Fibroblast of skin of left quadriceps (primary cell): Measurements from ENCODE around the gene MAPK12.
A peak's percentile ranks its signal among the peaks of the same experiment; 100 is the strongest.

Experiments
- DNase-seq, 2 experiments: peaks; one replicate each; pipeline ENCODE4 v3.0.0-alpha.2; 2013; ENCODE audit warnings: low read depth in 2 of 2

Gene MAPK12

DNA sequence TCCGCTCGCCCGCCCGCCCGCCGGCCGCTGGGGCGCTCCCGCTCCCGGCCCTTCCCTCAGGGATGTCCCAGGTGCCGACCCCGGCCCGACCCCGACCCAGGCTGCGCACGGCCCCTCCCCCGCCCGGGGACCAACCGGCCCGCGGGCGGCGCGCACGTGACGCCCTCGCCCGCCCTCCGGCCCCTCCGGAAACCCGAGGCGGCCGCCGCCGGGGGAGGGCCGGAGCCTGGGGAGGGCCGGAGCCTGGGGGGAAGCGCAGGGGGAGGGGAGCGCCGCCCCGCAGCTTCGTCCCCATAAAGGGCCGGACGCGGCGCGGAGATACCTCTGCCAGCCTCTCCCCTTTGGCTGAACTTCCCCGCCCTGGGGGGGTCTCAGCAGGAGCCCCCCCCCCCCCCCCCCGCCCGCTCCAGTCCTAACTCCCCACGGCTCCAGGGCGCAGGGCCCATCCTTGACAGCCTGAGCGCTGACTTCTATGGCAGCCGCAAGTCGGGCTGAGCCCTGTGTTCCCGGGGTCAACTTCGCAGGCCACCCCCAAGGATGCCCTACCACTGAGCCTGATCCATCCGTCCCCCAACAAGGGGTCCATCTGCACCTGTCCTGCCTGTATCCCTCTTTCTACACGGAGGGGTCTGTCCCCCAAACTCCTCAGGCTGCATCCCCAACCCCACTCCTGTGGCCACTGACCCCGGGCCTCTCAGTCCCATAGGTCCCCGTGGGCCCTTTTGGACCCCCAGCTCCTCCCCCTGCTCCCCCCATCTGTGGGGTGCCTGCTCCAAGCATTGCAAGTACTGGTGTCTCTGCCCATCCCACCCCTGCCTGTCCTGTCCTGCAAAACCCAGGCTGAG is at the start of gene MAPK12:
Gene MAPK12 (minus strand): TSS at position 69 of the 845 bp plus-strand sequence. CDS start 174 bp downstream, outside the sequence.
- no peak for DNase-seq

DNA sequence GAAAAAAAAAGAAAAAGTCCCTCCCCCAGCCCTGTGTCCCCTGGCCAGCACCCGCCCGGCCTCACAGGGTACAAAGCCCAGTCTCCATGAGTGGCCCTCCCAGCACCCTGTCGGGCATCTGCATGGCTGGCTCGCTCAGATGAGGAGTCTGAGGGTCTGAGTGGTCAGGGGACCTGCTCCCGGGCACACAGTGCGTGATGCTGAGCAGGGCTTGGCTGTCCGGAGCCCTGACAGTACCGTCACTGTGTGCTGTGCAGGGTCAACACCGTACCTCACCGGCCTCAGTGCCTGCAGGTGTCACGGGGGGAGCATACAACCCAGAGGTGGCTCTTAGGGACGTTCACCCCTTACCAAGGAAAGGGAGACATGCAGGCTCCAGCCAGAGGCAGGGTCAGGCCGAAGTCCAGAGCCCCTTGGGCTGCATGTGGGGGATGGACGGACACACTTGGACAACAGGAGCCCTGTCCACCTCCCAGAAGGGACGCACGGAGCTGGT is 49.5 kb upstream of the MAPK12 start:
- DNase-seq = no peak

DNA sequence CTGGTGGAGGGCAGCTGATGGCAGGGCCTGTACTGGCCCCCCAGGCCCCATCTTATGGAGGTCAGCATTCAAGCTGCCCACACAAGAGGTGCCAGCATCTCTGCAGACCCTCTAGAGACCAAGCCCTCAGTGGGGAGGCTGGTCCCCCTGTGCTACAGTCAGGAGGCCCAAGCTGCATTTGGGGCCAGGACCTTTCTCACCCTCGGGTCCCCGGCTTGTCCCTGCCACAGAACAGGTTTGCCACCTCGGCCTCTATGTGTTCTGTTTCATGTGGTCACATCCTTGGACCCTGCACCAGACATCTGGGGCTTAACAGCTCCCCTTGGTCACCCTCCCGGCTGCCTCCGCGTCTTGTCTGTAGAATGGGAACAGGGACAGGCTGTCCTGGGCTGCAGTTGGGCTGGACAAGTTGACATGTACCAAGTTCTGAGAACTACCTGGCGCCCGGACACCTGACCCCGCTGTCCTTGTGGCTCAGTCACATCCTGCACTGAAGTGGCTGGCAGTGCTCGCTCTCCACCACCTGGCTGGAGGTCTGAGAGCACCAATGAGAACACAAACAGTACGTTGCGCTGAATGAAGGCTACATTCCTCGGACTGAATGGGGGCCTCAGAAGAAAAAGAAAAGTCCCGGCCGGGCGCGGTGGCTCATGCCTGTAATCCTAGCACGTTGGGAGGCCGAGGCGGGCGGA is 48.7 kb upstream of the MAPK12 start:
- no peak for DNase-seq

DNA sequence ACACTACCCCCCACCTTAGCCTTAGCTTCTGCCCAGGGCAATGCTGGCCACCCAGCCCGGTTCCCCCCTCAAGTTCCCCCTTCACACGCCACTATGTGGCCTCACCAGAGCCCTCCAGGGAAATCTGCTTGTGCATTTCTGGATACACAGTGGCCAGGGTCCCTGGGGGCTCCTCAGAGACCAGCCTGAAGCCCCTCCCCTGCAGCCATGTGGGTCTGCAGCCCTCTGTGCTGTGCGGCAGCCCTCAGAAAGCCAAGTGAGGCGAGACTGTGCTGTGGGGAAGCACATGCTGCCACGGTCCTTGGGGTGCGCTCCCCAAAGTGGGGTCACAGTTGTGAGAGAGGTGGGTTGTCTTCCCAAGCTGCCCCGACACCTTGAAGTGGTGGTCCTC is 48.1 kb upstream of the MAPK12 start:
- DNase-seq = no peak

DNA sequence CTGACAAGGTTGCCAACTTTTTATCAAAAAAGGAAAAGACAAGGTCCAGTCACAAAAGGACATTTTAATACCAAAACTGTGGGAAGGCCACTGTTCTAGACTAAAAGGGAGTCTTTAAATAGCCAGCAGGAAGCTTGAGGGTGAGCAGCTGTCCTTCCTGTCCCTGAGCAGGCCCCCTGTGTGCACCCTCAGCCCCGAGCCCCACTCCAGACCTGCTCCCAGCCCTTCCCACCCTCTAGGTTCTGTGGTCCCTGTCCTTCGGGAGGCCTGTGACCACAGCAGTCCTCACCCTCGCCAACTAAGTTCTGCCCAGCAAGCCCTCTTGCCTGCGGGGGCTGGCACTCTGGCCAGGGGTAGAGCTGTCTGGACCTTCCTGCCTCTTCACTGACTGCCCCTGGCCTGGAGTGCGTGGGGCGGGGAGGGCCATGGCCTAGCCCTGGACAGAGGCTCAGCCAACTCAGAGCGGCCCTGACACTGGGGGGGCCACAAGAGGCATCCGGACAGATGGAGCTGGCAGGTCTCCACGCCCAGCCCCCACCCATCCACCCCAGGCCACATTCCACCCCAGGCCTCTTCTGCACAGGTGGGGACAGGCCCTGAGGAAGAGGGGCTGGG is 47.6 kb upstream of the MAPK12 start:
- DNase-seq = no peak

DNA sequence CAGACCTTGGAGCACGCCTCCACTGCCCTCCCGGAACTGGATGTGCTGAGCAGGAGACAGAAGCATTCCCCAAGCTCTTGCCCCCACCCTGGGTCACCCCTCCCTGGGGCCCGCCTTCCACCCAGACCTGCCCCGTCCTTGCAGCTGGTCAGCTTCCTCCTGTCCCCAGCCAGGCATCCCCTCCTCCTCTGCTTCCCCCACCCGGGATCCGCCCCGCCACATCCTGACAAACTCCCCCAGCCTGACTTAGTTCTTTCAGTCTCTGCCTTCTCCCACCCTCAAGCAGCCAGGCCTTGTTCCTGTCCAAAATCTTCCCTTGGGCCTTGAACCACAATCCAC is 47.1 kb upstream of the MAPK12 start:
- no peak for DNase-seq

DNA sequence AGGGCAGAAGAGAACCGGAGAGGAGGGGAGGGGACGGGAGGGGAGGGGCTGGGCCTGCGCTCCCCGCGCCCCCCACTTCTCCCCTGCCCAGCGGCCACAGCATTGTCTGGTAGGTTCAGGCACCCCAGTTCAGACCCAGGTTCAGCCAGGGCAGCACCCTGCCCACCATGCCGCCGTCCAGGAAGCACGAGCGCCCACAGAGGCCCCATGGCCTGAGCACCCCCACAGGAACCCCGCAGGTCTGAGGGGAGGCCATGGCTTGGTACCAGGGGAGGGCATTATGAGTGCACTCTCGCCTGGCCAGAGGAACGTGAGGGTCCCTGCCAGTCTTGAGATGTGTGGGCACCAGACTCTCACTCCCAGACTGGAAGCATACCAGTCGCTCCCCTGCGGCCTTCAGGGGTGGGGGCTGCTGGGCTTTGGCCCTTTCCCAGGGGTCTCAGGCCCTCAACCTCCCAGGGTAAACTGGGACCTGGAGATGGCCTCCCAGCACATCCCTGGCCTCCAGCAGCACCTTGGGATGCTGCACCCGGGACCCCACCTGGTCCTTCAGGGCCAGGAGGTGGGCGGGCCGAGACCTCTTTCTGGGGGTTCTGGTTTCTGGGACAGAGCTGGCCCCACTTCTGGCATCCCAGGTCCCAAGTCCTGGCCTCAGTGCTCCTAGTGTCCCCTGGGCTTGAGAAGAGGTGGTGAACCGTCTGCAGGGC is 46.6 kb upstream of the MAPK12 start:
- DNase-seq = no peak

DNA sequence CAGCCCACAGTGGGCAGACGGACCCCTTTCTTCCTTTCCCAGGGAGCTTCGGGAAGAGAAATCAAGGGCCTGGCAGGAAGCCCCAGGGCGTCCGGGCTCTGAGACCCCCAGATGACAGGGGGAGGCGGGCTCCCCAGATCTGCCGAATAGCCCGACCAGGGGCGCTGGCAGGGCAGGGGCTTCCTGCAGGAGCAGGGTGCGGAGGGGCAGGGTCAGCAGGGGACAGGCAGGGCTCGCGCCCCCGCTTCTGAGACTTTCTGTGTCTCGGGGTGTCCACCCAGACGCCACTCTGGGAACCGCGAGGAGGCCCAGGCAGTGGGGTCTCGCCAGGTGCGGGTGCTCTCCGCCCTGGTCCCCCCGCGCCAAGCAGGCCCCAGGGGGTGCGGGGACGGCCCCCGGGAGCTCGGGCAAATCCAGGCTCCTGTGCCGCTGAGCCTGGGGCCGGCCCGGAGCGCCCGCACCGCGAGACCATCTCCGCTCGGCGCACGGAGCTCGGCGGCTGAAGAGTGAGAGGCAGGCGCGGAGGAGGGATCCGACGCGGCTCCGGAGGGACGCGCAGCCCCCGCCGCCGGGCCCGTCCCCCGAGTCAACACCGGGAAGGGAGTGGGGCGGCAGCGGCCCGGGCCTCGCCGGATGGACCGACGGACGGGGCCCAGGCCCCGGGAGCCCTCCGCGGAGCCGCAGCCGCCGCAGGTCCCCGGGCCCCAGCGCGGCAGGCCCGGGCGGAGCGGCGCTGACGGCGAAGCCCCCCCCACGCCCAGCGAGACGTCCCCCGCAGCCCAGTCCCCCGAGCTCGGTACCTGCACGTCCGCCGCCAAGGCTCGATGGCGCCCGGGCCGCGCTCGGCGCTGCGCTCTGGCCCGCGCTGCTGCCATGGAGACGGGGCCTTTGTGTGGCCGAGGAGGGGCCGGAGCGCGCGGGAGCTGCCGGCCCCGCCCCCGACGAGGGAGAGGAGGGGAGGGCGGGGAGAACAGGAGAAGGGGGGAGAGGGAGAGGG is 45.6 kb upstream of the MAPK12 start, which contains the start of gene PLXNB2:
Gene PLXNB2 (minus strand): TSS at position 894 of the 997 bp plus-strand sequence. CDS start 17,062 bp downstream, outside the sequence.
- DNase-seq = peak; percentile 53 to 57

DNA sequence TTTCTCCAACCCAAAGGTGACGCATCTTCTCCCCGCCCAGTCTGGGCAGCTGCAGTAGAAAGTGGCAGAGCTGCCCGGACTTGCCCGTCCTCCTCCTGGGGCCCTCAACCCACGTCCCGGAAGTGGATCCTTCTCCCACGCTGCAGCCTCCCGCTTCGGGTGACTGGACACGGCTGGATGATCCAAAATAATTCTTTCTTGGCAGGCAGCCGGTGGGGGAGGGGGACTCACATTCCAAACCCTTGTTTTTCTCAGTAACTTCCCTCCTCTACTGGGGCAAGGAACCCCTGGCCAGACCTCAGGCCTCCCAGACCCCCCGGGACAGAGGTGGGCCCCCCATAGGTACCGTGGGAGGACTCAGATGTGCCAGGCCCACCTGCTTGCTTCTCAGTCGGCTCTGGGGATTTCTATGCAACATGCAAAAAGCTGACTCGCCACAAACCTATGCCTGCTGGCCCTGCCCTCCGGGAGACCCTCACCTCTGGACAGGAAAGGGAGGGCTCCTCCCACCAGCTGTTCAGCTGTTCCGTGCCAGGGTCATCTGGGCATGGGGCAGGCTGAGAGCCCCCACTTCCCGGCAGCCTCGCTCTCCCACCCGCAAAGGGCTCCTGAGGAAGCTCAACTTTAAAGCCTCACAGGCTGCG is 44.6 kb upstream of the MAPK12 start:
- DNase-seq = peak; percentile 77

DNA sequence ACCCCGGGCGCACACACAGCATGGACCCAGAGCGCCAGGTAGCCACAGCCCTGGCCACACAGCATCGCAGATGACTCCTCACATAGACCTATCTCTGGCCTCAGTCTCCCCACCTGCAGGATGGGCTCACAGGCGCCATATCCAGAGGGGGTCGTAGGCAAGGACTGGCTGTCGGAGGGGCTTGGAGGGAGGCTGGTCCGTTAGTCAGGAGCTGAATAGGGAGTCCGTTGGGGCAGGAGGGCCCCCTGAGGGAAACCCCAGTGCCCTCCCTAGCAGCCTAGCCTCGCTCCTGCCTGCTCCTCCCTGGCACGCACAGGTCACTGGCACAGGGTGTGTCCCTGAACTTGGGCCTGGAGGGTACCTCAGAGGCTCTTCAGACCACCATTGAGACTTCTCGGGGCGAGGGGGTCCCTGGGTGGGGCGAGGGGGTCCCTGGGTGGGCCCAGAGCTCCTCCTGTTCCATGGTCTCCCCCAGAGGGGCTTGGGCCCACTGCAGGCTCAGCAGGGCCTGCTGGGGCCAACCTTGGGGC is 44.0 kb upstream of the MAPK12 start:
- no peak for DNase-seq

DNA sequence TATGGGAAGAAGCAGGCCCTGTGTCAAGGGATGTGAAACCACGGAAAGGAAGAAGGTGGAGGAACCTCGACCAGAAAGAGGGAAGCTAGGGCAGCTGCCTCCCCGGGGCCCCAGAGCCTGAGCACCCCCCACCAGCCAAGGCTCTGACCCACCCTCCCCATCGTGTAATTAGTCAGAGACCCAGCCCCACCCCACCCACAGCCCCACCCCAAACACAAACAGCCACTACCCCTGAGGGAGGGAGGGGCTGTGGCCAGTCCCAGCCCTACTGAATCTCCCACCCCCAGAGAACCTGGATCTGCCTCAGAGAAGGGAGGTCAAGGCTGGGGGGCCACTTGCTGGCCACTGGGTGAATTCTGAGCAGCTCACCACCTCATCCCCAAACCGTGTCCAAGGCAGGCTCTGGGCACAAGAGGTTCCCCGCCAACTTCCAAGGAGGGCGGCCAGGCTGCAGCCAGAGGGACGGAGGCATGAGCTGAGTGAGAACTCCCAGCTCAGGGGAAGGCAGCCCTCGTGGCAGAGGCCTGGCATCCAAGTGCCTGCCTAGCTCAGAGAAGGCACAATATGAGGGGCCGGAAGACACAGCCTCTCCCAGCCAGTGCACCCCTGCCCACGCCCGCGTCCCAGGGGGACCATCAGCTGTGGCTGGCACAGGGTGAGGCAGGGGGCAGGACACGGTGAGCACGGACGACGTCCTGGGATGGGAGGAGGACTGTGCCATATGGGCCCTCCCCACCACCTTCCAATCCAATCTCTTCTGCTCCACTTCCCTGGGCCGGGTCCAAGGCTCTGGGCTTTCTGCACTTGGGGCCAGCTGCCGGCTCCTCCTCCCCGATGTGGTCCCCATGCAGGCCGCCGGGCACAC is 43.3 kb upstream of the MAPK12 start:
- no peak for DNase-seq

DNA sequence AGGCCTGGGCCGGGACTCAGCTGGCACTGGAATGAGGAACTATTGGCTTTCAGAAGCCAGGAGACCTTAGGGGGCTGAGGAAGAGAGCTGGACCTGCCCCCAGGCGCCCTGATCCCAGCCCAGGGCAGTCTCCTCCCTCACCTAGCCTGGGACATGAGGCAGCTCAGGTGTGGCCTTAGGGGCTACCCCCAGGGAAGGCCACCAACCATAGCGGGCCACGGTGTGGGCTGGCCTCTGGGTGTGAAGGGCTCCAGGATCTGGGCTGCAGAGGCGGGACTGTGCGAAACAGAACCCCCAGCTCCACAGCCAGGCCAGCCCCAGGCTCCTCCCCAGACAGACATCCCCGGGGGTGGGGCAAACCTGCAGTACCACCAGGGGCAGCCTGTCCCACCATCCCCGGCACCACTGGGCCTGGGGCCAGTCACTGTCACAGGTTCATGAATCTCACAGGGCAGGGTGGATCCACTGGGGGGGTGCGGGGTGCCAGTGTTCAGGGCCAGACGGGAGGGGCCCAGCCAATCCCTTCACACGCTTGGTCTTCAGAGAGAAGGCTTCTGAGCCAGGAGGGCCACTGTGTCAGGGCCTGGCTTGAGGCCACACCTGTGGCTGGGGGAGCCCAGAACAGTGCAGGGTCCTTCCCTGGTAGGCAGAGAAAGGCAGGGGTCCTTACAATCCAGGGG is 42.5 kb upstream of the MAPK12 start:
- DNase-seq = no peak

DNA sequence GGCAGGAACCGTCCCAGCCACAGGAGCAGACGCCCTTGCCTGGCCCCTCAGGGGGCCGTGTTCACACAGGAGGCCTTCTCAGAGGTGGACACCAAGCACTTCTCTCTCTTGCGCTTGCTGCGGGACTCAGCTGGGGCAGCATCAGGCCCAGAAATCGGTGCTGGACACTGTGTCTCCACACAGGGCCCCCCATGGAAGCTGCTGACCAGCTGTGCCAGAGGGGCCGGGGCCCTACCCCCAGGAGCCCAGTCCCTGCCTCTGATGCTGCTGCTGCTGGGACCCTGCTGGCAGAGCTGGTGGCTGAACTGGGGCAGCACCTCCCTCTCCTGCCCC is 42.0 kb upstream of the MAPK12 start:
- DNase-seq = no peak

DNA sequence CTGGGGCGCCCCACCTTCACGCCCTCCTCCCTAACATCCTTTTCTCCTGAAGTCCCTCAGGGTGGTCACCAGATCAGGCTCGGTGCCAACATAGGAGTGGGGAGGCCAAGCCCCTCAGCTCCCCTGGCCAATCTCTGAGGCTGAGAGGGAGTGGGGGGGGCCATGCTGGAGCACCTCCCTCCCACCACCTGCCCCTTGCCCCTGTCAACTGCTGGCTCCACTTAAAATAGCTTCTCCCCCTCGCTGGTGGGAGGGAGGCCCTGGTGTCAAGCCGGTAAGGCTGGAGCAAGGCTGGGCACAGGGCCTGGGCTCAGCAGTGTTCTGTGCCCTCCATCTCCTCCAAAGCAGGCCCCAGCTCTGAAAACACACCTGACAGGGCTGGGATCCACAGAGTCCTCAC is 41.1 kb upstream of the MAPK12 start:
- no peak for DNase-seq

DNA sequence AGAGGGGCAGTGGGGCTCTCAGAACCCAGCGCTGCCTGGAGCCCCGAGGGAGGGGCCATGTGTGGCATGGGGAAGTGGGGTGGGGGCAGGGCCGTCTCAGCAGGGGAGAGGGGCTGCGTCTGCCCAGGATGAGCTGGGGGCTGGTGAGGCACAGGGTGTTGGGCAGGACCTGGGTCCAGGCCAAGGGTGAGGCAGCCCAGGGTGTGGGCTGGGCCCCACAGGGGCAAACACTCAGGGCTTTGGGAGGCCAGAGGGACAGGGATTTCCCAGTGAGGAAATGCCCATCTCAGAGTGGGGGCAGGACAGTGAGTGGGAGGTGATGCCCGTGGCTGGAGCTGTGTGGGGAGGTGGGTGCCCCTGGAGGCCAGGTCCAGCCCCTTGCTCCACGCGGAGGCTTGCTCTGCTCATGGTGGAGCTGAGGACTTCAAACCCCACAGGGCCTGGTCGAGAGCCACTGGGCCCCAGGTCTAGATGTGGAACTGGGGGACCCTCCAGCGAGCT is 40.6 kb upstream of the MAPK12 start:
- no peak for DNase-seq

DNA sequence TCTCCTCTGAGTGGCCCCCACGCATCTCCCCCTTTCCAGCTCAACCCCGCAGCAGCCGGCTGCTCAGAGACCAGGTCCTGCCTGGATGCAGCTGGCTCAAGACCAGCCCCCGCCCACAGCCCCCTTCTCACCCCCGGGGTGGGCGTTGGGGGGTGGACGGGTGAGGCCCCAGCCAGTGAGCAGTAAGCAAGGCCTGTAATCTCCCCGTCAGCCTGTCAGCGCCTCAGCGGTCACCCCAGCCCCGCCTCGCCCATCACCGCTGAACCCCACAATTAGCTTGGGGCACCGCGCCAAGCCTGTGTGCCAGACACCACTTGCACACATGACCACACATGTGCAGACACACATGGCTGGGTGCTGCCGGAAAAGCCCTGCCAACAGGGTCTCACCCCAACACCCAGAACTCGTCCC is 40.1 kb upstream of the MAPK12 start:
- no peak for DNase-seq

DNA sequence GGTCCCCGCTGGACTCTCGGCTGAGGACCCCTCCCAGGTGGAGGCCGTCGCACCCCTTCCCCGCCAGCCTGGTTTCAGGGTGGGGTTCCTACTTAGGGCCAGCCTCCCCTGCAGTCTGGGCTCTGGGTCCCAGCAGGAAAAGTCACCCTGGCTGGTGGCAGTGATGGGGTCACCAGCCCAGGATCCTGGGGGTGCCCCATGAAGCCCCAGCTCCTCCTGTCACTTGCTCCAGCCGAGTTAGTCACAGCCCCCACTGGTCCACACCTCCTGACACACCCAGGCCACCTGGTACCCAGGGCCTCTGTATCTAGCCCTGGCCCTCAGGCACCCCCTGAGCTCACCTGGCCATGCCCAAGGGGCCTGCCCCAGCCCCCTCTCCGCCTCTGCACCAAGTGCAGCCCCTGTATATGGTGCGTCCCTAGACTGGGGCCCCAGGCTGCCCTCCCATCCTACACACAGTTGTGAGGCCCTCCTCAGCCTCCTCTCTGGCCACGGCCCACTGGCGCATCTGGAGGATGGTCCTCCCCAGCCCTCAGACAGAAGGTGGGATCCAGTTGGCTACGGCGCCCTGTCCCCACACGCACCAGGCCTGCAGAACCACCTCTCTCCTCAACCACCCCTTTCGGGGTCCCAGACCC is 39.3 kb upstream of the MAPK12 start:
- no peak for DNase-seq
